Measurements from ENCODE around the gene MAPK8IP3. TPM values are rescaled to one million over a fixed set of nuclear protein-coding genes. Genes with fewer than 3 reads are reported as not detected.
A peak's percentile ranks its signal among the peaks of the same experiment; 100 is the strongest.

Gene MAPK8IP3
- polyA plus RNA-seq, 2 donors = 21.6 to 73.8 TPM

DNA sequence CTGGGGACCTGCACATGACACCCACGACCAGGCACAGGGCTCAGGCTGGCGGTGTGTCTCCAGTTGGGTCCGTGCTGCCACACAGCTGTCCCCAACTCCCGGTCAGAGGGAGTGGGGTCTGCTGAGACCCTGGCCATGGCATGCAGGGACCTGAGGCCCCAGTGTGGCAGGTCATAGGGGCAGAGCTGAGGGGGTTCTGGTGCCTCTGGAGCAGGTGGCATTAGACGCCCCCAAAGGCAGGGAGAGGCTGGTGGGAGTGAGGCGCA, 81.0 kb downstream of the MAPK8IP3 start:
- Histone ChIP-seq H3K27ac (ENCODE audit: low read depth in 2 of 2, low read length in 1 of 2) (no peak overlapping the region), H3K36me3 (ENCODE audit: control insufficient read depth in 2 of 2, insufficient read depth in 2 of 2, low read length in 1 of 2) (peaks cover 0 to 54% of the 10 kb centered on the region in 2 donors), H3K4me1 (ENCODE audit: control insufficient read depth in 2 of 2, insufficient read depth in 2 of 2, low read length in 1 of 2) (peaks cover 4 to 20% of the 10 kb centered on the region in 2 donors)

DNA sequence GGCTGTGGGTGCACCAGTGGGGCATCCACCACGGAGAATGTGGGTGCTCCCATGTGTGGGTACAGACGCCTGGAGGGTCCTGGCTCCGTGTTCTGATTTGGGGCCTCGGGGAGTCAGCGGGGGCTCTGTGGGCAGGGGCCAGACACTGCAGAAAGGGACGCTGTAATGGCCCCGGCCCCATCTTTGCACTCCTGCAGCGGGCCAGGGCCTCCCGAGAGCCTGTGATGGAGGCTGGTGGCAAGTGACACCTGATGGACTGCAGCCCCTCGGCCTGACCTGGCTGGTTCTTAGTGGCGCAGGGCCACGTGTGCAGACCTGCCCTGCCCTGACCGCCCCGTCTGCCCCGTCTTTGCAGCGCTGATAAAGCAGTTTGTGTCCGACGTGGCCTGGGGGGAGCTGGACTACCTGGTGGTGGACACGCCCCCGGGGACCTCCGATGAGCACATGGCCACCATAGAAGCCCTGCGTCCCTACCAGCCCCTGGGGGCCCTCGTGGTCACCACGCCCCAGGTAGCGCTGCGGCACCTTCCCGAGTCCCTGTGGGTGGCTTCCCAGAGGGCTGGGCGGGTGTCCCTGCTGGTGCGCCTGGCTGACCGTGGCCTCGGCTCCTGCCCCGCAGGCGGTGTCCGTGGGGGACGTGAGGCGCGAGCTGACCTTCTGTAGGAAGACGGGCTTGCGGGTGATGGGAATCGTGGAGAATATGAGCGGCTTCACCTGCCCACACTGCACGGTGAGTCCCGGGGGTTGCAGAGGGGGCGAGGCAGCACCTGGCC, 81.5 kb downstream of the MAPK8IP3 start:
- peaks cover 0 to 56% of the 10 kb centered on the region in 2 donors for H3K36me3 ChIP-seq (ENCODE audit: control insufficient read depth in 2 of 2, insufficient read depth in 2 of 2, low read length in 1 of 2)
- WGBS, 2 donors = 90% methylated on average over 44 of the region's 44 CpGs
- H3K27me3 ChIP-seq (ENCODE audit: control insufficient read depth in 1 of 2, insufficient read depth in 2 of 2, low read length in 2 of 2) = no peaks in the 10 kb centered on the region
- H3K27ac ChIP-seq (ENCODE audit: low read depth in 2 of 2, low read length in 1 of 2) = no peak overlapping the region
- peaks cover 4 to 20% of the 10 kb centered on the region in 2 donors for H3K4me1 ChIP-seq (ENCODE audit: control insufficient read depth in 2 of 2, insufficient read depth in 2 of 2, low read length in 1 of 2)
- H3K4me3 ChIP-seq (ENCODE audit: low read depth in 1 of 2, low read length in 2 of 2) = no peak overlapping the region
- no peaks in the 10 kb centered on the region for H3K9me3 ChIP-seq (ENCODE audit: control insufficient read depth in 2 of 2, insufficient read depth in 1 of 2, low read depth in 1 of 2, low read length in 1 of 2)

More for the DNA sequence above, 81.0 kb downstream of the MAPK8IP3 start:
- Histone ChIP-seq H3K27me3 (ENCODE audit: control insufficient read depth in 1 of 2, insufficient read depth in 2 of 2, low read length in 2 of 2) (no peaks in the 10 kb centered on the region), H3K9me3 (ENCODE audit: control insufficient read depth in 2 of 2, insufficient read depth in 1 of 2, low read depth in 1 of 2, low read length in 1 of 2) (no peaks in the 10 kb centered on the region), H3K4me3 (ENCODE audit: low read depth in 1 of 2, low read length in 2 of 2) (no peak overlapping the region)
- WGBS, 2 donors = 88 to 89% methylated on average over 6 of the region's 6 CpGs

DNA sequence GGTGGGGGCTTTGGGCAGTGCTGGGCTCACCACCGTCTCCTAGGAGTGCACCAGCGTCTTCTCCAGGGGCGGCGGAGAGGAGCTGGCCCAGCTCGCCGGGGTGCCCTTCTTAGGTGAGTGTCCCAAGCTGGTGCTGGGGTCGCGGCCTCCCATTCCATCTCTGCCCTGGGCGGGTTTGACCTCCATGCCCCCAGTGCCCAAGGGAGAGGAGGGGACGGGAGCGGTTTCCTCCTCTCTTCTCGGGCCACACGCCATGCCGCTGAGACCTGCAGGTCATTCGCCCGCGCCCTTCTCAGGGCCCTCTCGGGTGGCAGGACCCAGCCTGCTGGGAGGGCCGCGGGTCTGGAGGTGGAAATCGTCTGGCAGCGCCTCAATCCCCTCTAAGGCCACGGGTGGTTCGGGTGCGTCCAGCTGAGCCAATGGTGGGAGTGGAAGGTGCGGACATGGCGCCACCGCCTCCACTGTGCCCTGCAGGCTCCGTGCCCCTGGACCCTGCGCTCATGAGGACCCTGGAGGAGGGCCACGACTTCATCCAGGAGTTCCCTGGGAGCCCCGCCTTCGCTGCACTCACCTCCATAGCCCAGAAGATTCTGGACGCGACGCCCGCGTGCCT, 82.2 kb downstream of the MAPK8IP3 start:
- H3K27me3 ChIP-seq (ENCODE audit: control insufficient read depth in 1 of 2, insufficient read depth in 2 of 2, low read length in 2 of 2) = no peaks in the 10 kb centered on the region
- H3K36me3 ChIP-seq (ENCODE audit: control insufficient read depth in 2 of 2, insufficient read depth in 2 of 2, low read length in 1 of 2) = peaks cover 0 to 57% of the 10 kb centered on the region in 2 donors
- 75 to 77% methylated on average over 37 to 38 of the region's 38 CpGs for WGBS, 2 donors
- no peak overlapping the region for H3K4me3 ChIP-seq (ENCODE audit: low read depth in 1 of 2, low read length in 2 of 2)
- H3K27ac ChIP-seq (ENCODE audit: low read depth in 2 of 2, low read length in 1 of 2) = peak overlapping the region in 1 of 2 donors; percentile 37
- H3K9me3 ChIP-seq (ENCODE audit: control insufficient read depth in 2 of 2, insufficient read depth in 1 of 2, low read depth in 1 of 2, low read length in 1 of 2) = no peaks in the 10 kb centered on the region
- peaks cover 4 to 20% of the 10 kb centered on the region in 2 donors for H3K4me1 ChIP-seq (ENCODE audit: control insufficient read depth in 2 of 2, insufficient read depth in 2 of 2, low read length in 1 of 2)

DNA sequence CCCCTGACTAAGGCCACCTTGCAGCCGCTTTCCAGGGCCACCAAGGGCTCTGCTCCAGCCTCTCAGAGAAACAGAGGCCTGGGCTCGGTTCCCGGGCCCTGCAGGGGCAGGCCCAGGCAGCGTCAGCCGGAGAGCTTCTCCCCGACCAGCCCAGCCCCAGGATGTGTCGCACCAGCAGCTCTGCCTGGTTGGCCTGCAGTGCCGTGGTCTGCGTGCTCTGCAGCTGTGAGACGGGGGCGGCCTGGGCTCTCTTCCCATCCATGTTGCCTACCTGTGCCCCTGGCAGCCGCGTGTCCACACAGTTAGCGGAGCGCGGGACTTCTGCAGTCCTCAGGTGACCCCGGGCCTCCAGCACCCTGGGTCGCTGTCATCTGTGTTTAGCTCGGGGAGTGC, 82.7 kb downstream of the MAPK8IP3 start:
- Histone ChIP-seq H3K4me1 (ENCODE audit: control insufficient read depth in 2 of 2, insufficient read depth in 2 of 2, low read length in 1 of 2) (peaks cover 4 to 20% of the 10 kb centered on the region in 2 donors), H3K27ac (ENCODE audit: low read depth in 2 of 2, low read length in 1 of 2) (peak overlapping the region in 1 of 2 donors; percentile 66), H3K36me3 (ENCODE audit: control insufficient read depth in 2 of 2, insufficient read depth in 2 of 2, low read length in 1 of 2) (peaks cover 0 to 57% of the 10 kb centered on the region in 2 donors), H3K27me3 (ENCODE audit: control insufficient read depth in 1 of 2, insufficient read depth in 2 of 2, low read length in 2 of 2) (no peaks in the 10 kb centered on the region), H3K4me3 (ENCODE audit: low read depth in 1 of 2, low read length in 2 of 2) (no peak overlapping the region), H3K9me3 (ENCODE audit: control insufficient read depth in 2 of 2, insufficient read depth in 1 of 2, low read depth in 1 of 2, low read length in 1 of 2) (no peaks in the 10 kb centered on the region)
- WGBS, 2 donors = 42 to 51% methylated on average over 19 of the region's 19 CpGs

DNA sequence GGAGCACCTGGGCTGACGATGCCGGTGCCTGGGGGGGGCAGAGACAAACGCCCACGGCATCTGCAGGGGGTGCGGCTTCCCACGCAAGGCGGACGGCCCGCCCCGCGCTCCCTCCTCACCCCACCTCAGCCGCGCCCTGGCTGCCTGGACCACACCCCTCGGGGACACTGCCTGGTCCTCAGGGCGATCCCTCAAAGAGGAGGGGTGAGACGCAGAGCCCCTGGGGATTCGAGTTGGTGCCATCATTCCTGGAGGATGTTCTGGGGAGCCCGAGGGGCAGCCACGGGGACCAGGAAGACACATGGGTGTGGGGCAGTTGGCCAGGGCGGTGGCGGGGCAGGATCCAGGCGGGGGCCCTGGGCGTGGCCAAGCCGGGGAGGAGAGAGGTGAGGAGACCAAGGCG, 83.6 kb downstream of the MAPK8IP3 start:
- peaks cover 0 to 17% of the 10 kb centered on the region in 2 donors for H3K4me1 ChIP-seq (ENCODE audit: control insufficient read depth in 2 of 2, insufficient read depth in 2 of 2, low read length in 1 of 2)
- H3K36me3 ChIP-seq (ENCODE audit: control insufficient read depth in 2 of 2, insufficient read depth in 2 of 2, low read length in 1 of 2) = peaks cover 0 to 57% of the 10 kb centered on the region in 2 donors
- no peak overlapping the region for H3K27ac ChIP-seq (ENCODE audit: low read depth in 2 of 2, low read length in 1 of 2)
- WGBS, 2 donors = 63 to 64% methylated on average over 19 to 25 of the region's 25 CpGs
- no peaks in the 10 kb centered on the region for H3K9me3 ChIP-seq (ENCODE audit: control insufficient read depth in 2 of 2, insufficient read depth in 1 of 2, low read depth in 1 of 2, low read length in 1 of 2)
- H3K27me3 ChIP-seq (ENCODE audit: control insufficient read depth in 1 of 2, insufficient read depth in 2 of 2, low read length in 2 of 2) = no peaks in the 10 kb centered on the region
- no peak overlapping the region for H3K4me3 ChIP-seq (ENCODE audit: low read depth in 1 of 2, low read length in 2 of 2)

DNA sequence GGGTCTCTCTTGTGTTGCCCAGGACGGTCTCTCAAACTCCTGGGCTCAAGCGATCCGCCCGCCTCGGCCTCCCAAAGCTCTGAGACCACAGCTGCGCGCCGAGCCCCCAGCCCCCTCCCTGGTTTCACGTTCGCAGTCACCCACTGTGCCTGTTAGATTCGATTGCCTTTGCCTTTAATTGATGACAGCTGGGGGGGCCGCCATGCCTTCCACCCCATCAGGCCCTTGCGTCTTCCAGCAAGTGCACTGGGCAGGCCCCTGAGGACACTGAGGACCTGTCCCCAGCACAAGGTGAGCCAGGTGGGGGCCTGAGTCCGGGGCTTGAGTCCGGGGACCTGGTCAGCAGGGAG, 84.2 kb downstream of the MAPK8IP3 start:
- Histone ChIP-seq H3K36me3 (ENCODE audit: control insufficient read depth in 2 of 2, insufficient read depth in 2 of 2, low read length in 1 of 2) (peaks cover 0 to 54% of the 10 kb centered on the region in 2 donors), H3K4me3 (ENCODE audit: low read depth in 1 of 2, low read length in 2 of 2) (no peak overlapping the region), H3K27me3 (ENCODE audit: control insufficient read depth in 1 of 2, insufficient read depth in 2 of 2, low read length in 2 of 2) (no peaks in the 10 kb centered on the region), H3K4me1 (ENCODE audit: control insufficient read depth in 2 of 2, insufficient read depth in 2 of 2, low read length in 1 of 2) (peaks cover 0 to 17% of the 10 kb centered on the region in 2 donors), H3K9me3 (ENCODE audit: control insufficient read depth in 2 of 2, insufficient read depth in 1 of 2, low read depth in 1 of 2, low read length in 1 of 2) (no peaks in the 10 kb centered on the region), H3K27ac (ENCODE audit: low read depth in 2 of 2, low read length in 1 of 2) (no peak overlapping the region)
- 91 to 94% methylated on average over 13 to 15 of the region's 15 CpGs for WGBS, 2 donors

DNA sequence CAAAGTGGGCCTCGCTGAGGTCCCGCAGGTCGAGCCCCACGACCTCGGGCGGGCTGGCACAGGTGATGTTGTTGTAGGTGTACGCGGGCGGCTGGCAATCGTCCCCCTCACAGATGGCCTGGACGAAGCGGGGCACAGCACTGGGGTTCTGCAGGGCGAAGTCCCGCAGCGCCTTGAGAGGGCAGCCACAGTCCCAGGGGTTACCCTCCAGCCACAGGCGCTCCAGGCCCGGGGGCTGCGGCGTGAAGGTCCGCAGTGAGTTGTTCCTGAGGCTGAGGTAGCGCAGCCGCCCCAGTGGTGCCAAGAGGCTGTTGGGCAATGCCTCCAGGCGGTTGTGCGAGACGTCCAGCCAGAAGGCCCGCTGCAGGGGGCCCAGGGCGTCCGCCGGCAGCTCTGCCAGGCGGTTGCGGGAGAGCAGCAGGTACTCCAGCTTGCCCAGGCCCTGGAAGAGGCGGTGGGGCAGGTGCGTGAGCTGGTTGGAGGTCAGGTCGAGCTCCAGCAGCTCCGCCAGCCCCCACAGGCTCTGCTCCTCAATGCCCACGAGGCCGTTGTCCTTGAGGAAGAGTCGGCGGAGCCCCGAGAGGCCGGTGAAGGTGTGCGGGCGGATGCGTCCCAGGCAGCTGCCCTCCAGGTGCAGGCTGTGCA, 84.7 kb downstream of the MAPK8IP3 start:
- Histone ChIP-seq H3K27ac (ENCODE audit: low read depth in 2 of 2, low read length in 1 of 2) (no peak overlapping the region), H3K36me3 (ENCODE audit: control insufficient read depth in 2 of 2, insufficient read depth in 2 of 2, low read length in 1 of 2) (peaks cover 0 to 52% of the 10 kb centered on the region in 2 donors), H3K9me3 (ENCODE audit: control insufficient read depth in 2 of 2, insufficient read depth in 1 of 2, low read depth in 1 of 2, low read length in 1 of 2) (no peaks in the 10 kb centered on the region), H3K4me3 (ENCODE audit: low read depth in 1 of 2, low read length in 2 of 2) (no peak overlapping the region), H3K27me3 (ENCODE audit: control insufficient read depth in 1 of 2, insufficient read depth in 2 of 2, low read length in 2 of 2) (no peaks in the 10 kb centered on the region), H3K4me1 (ENCODE audit: control insufficient read depth in 2 of 2, insufficient read depth in 2 of 2, low read length in 1 of 2) (peaks cover 0 to 17% of the 10 kb centered on the region in 2 donors)
- WGBS, 2 donors = 94 to 95% methylated on average over 40 to 44 of the region's 44 CpGs

DNA sequence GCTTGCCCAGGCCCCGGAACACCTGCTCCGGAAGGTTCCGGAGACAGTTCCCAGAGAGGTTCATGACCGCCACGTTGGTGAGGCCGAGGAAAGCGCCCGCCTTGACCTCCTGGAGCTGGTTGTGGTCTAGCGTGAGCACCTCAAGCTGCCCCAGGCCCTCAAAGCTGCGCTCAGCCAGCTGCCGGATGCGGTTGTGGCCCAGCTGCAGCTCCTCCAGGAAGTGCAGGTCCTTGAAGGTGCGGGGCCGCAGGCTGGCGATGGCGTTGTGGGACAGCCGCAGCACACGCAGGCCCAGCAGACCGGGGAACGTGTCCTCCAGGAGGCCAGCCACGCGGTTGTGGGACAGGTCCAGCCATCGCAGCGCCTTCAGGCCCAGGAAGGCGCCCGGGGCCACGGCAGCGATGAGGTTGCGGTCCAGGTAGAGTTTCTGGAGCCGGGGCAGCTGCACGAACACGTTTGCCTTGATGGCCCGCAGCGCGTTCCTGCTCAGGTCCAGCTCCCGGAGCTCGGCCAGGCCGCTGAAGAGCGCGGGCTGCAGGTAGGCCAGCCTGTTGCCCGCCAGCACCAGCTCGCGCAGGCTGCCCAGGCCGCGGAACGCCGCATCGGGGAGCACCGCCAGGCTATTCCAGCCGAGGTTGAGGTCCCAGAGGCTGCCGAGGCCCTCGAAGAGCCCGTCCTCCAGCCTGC, 85.4 kb downstream of the MAPK8IP3 start:
- no peak overlapping the region for H3K27ac ChIP-seq (ENCODE audit: low read depth in 2 of 2, low read length in 1 of 2)
- peaks cover 0 to 17% of the 10 kb centered on the region in 2 donors for H3K4me1 ChIP-seq (ENCODE audit: control insufficient read depth in 2 of 2, insufficient read depth in 2 of 2, low read length in 1 of 2)
- no peaks in the 10 kb centered on the region for H3K27me3 ChIP-seq (ENCODE audit: control insufficient read depth in 1 of 2, insufficient read depth in 2 of 2, low read length in 2 of 2)
- H3K36me3 ChIP-seq (ENCODE audit: control insufficient read depth in 2 of 2, insufficient read depth in 2 of 2, low read length in 1 of 2) = peaks cover 0 to 46% of the 10 kb centered on the region in 2 donors
- H3K9me3 ChIP-seq (ENCODE audit: control insufficient read depth in 2 of 2, insufficient read depth in 1 of 2, low read depth in 1 of 2, low read length in 1 of 2) = no peaks in the 10 kb centered on the region
- WGBS, 2 donors = 93 to 95% methylated on average over 53 of the region's 53 CpGs
- no peak overlapping the region for H3K4me3 ChIP-seq (ENCODE audit: low read depth in 1 of 2, low read length in 2 of 2)

DNA sequence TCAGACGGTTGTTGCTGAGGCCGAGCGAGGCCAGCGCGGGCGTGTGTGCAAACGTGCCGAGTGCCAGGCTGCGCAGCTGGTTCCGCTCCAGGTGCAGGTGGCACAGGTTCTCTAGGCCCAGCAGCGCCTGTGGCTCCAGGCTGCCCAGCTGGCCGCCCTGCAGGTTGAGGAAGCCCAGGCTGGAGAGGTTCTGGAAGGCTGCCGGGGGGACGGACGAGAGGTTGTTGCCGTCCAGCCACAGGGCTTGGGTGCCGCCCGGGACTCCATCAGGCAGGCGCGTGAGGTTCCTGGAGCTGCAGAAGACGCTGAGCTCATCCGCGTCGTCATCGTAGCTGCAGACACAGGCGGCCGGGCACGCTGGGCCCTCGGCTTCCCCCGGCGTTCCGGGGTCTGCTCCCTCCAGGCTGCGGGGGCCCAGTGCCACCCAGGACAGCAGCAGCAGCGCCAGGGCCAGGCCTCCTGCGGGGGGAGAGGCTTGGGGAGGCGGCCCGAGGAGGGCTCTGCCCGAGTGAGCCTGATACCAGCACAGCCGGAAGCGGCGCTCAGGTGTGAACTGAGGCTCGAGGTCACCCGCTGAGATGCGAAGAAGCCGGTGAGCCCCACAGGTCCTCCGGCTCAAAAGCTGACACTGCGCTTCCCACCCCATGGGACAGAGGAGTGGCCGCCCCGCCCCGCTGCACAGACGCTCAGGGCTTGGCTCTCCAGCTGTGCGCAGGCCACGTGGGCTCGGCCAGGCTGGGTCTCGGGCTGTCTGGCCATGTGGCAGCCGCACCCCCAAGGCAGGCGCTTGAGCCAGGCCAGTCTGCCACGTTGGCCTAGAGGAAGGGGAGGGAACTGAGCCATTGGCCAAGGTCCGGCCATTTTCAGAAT, 86.2 kb downstream of the MAPK8IP3 start:
- H3K4me3 ChIP-seq (ENCODE audit: low read depth in 1 of 2, low read length in 2 of 2) = no peak overlapping the region
- no peak overlapping the region for H3K27ac ChIP-seq (ENCODE audit: low read depth in 2 of 2, low read length in 1 of 2)
- 89 to 91% methylated on average over 50 to 59 of the region's 59 CpGs for WGBS, 2 donors
- peaks cover 0 to 16% of the 10 kb centered on the region in 2 donors for H3K4me1 ChIP-seq (ENCODE audit: control insufficient read depth in 2 of 2, insufficient read depth in 2 of 2, low read length in 1 of 2)
- peaks cover 0 to 40% of the 10 kb centered on the region in 2 donors for H3K36me3 ChIP-seq (ENCODE audit: control insufficient read depth in 2 of 2, insufficient read depth in 2 of 2, low read length in 1 of 2)
- H3K27me3 ChIP-seq (ENCODE audit: control insufficient read depth in 1 of 2, insufficient read depth in 2 of 2, low read length in 2 of 2) = no peaks in the 10 kb centered on the region
- no peaks in the 10 kb centered on the region for H3K9me3 ChIP-seq (ENCODE audit: control insufficient read depth in 2 of 2, insufficient read depth in 1 of 2, low read depth in 1 of 2, low read length in 1 of 2)

Data from esophagus (tissue), 2 donors.